KMS-11 (cell line): Measurements from ENCODE around the gene ADAM12.

Experiments used
- H2AFZ ChIP-seq: fragments of 200-600 bp; sonication (generic); 2 replicates; pipeline ENCODE4 v1.6.1; 2016; ENCODE audit warnings: antibody characterized with exemption, mixed run types, low read depth
- H3K27ac ChIP-seq: fragments of 200-600 bp; sonication (generic); 2 replicates; pipeline ENCODE4 v1.6.1; 2016; ENCODE audit warnings: mild to moderate bottlenecking, mixed run types
- H3K27me3 ChIP-seq: fragments of 200-600 bp; sonication (generic); 2 replicates; pipeline ENCODE4 v1.6.1; 2017; ENCODE audit warnings: mild to moderate bottlenecking, low read depth, mixed run types, moderate library complexity; ENCODE audit not compliant: insufficient read depth
- H3K36me3 ChIP-seq: fragments of 200-600 bp; sonication (generic); 2 replicates; pipeline ENCODE4 v1.6.1; 2017; ENCODE audit warnings: mild to moderate bottlenecking, mixed run types; ENCODE audit not compliant: insufficient read depth
- H3K4me1 ChIP-seq: fragments of 200-600 bp; sonication (generic); 2 replicates; pipeline ENCODE4 v1.6.1; 2016; ENCODE audit warnings: mild to moderate bottlenecking, low read depth, mixed run types; ENCODE audit not compliant: poor library complexity, severe bottlenecking
- H3K4me2 ChIP-seq: fragments of 200-600 bp; sonication (generic); 2 replicates; pipeline ENCODE4 v1.7.0; 2016; ENCODE audit warnings: mild to moderate bottlenecking, mixed run types
- H3K4me3 ChIP-seq: fragments of 200-600 bp; sonication (generic); IDR thresholded peaks from 2 replicates; pipeline ENCODE4 v1.6.1; 2017; ENCODE audit warnings: low read depth, low read length, mixed read lengths; ENCODE audit not compliant: insufficient read depth
- H3K79me2 ChIP-seq: fragments of 200-600 bp; sonication (generic); 2 replicates; pipeline ENCODE4 v1.6.1; 2016; ENCODE audit warnings: low read depth, mixed run types; ENCODE audit not compliant: insufficient read depth
- H3K9ac ChIP-seq: fragments of 200-600 bp; sonication (generic); 2 replicates; pipeline ENCODE4 v1.6.1; 2016; ENCODE audit warnings: mild to moderate bottlenecking, mixed run types
- H4K20me1 ChIP-seq: fragments of 200-600 bp; sonication (generic); 2 replicates; pipeline ENCODE4 v1.6.1; 2016; ENCODE audit warnings: mild to moderate bottlenecking, mixed run types; ENCODE audit not compliant: insufficient read depth
- CTCF ChIP-seq: fragments of 200-600 bp; sonication (generic); conservative IDR thresholded peaks from 2 replicates; pipeline ENCODE4 v1.6.1; 2017; ENCODE audit warnings: low read depth, mild to moderate bottlenecking, antibody characterized with exemption, low read length, moderate library complexity, mixed read lengths

Gene ADAM12

GRCh38 chr10:126352453-126352852, 35.8 kb downstream of the ADAM12 start:
- H4K20me1 ChIP-seq = no peaks in the 10 kb centered on the region
- no peak for TF ChIP-seq CTCF

GRCh38 chr10:126351021-126351420, 37.3 kb downstream of the ADAM12 start:
- no peak overlapping the region for H3K4me3 ChIP-seq
- no peaks in the 10 kb centered on the region for H3K27me3 ChIP-seq
- no peaks in the 10 kb centered on the region for H3K4me1 ChIP-seq
- H3K9ac ChIP-seq = no peak overlapping the region
- H2AFZ ChIP-seq = no peak overlapping the region
- H3K36me3 ChIP-seq = no peaks in the 10 kb centered on the region
- no peak overlapping the region for H3K27ac ChIP-seq
- no peak for TF ChIP-seq CTCF
- no peak overlapping the region for H3K4me2 ChIP-seq
- H3K79me2 ChIP-seq = no peaks in the 10 kb centered on the region
- H4K20me1 ChIP-seq = no peaks in the 10 kb centered on the region

More at GRCh38 chr10:126352453-126352852, 35.8 kb downstream of the ADAM12 start:
- Histone ChIP-seq H3K4me2 (no peak overlapping the region), H3K36me3 (no peaks in the 10 kb centered on the region), H3K4me1 (no peaks in the 10 kb centered on the region), H2AFZ (no peak overlapping the region), H3K79me2 (no peaks in the 10 kb centered on the region), H3K27me3 (no peaks in the 10 kb centered on the region), H3K4me3 (no peak overlapping the region), H3K9ac (no peak overlapping the region), H3K27ac (no peak overlapping the region)

GRCh38 chr10:126350216-126350992, 37.9 kb downstream of the ADAM12 start:
- H3K4me3 ChIP-seq = no peak overlapping the region
- no peaks in the 10 kb centered on the region for H3K36me3 ChIP-seq
- no peaks in the 10 kb centered on the region for H4K20me1 ChIP-seq
- H3K4me2 ChIP-seq = no peak overlapping the region
- H3K27me3 ChIP-seq = no peaks in the 10 kb centered on the region
- no peak overlapping the region for H3K9ac ChIP-seq
- no peak overlapping the region for H2AFZ ChIP-seq
- no peak overlapping the region for H3K27ac ChIP-seq
- H3K4me1 ChIP-seq = no peaks in the 10 kb centered on the region
- no peaks in the 10 kb centered on the region for H3K79me2 ChIP-seq
- no peak for TF ChIP-seq CTCF

- Histone ChIP-seq H3K36me3 (no peaks in the 10 kb centered on the region), H4K20me1 (no peaks in the 10 kb centered on the region), H3K27me3 (no peaks in the 10 kb centered on the region), H3K4me2 (no peak overlapping the region), H3K4me1 (no peaks in the 10 kb centered on the region), H3K4me3 (no peak overlapping the region), H3K27ac (no peak overlapping the region), H2AFZ (no peak overlapping the region), H3K79me2 (no peaks in the 10 kb centered on the region), H3K9ac (no peak overlapping the region)
- no peak for TF ChIP-seq CTCF
Observed at GRCh38 chr10:126349676-126350075, 38.6 kb downstream of the ADAM12 start.
